Peyer's patch (tissue), 4 donors: Measurements from ENCODE around the gene PATJ.
"Not testable (repeated sequence)": the region's sequence is repeated elsewhere in the genome, so short reads cannot be mapped to it uniquely, and the experiment has no call there.

ENCODE experiments used
- CTCF ChIP-seq, 6 experiments: fragments of 450-650 bp in 4 of 6; fragments of 200-600 bp in 2 of 6; sonication (generic) in 1 of 6; IDR thresholded peaks; one replicate each; pipeline ENCODE4 v1.5.1; 2017 to 2019; ENCODE audit warnings: antibody characterized with exemption in 6 of 6, mild to moderate bottlenecking in 3 of 6, moderate library complexity in 1 of 6
- POLR2A ChIP-seq, 2 donors: fragments of 450-650 bp; IDR thresholded peaks; one replicate each; pipeline ENCODE4 v1.5.1; 2017; ENCODE audit warnings: antibody characterized with exemption in 2 of 2, mild to moderate bottlenecking in 2 of 2, moderate library complexity in 2 of 2

DNA sequence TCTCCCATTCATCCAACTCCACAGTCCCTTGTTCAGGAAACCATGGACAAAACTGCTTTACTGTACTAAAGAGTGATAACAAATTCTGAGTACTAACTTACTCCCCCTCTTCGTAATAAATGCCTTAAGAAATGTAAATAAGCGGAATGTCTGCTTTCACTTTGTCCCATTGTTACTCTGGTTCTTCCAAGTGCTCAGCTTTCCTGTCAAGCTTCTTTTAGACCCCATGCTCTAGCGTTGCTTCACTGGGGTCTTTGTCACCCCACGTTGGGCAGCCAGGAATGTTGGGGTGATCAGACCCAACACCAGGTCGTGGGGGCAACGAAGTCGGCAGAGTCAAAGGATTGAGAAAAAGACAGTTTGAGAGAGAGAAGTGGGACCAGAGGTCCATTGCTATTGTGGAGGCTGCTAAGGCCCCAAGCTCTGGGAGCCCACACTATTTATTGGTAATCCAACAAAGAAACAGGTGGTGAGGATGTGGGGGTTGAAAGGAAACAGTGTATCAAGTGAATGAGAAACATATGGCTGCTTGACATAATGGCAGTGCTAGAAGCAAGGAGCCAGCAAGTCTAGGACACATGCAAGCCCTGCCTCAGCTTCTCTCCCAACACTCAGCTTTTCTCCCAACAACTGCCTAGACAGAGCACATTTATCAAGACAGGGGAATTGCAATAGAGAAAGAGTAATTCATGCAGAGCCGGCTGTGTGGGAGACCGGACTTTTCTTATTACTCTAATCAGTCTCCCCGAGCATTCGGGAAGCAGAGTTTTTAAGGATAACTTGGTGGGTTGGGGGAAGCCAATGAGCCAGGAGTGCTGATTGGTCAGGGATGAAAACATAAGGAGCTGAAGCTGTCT, 441.1 kb downstream of the PATJ start:
- TF ChIP-seq CTCF, POLR2A (IDR thresholded peaks at IDR 0.05): not testable (repeated sequence)
